HepG2 (cell line): ENCODE measurements around the gene COMMD1. TPM values are rescaled to one million over a fixed set of nuclear protein-coding genes. Genes with fewer than 3 reads are reported as not detected.

ENCODE experiments used
- FOSL2 ChIP-seq: sonication (generic); formaldehyde crosslinking; IDR thresholded peaks from 2 replicates; pipeline ENCODE4 v1.4.0; 2020; ENCODE audit warnings: missing genetic modification reagents
- GRHL1 ChIP-seq: sonication (generic); formaldehyde crosslinking; conservative IDR thresholded peaks from 2 replicates; pipeline ENCODE4 v1.8.0; 2022; ENCODE audit warnings: missing genetic modification reagents
- HOMEZ ChIP-seq: IDR thresholded peaks from 2 replicates; pipeline ENCODE4 v1.6.1; 2016; ENCODE audit warnings: low read depth
- MED8 ChIP-seq: sonication (generic); formaldehyde crosslinking; IDR thresholded peaks from 2 replicates; pipeline ENCODE4 v1.8.1; 2023; ENCODE audit warnings: mild to moderate bottlenecking, missing genetic modification reagents; ENCODE audit not compliant: insufficient replicate concordance
- MYPOP ChIP-seq: sonication (generic); formaldehyde crosslinking; IDR thresholded peaks from 2 replicates; pipeline ENCODE4 v1.8.1; 2023; ENCODE audit warnings: mild to moderate bottlenecking, moderate library complexity, missing genetic modification reagents
- NFKBIZ ChIP-seq: IDR thresholded peaks from 2 replicates; pipeline ENCODE4 v1.6.1; 2018; ENCODE audit warnings: missing genetic modification reagents, missing compliant biosample characterization
- PHF20 ChIP-seq: sonication (generic); formaldehyde crosslinking; IDR thresholded peaks from 2 replicates; pipeline ENCODE4 v1.5.0; 2020; ENCODE audit warnings: mild to moderate bottlenecking, missing genetic modification reagents
- RBAK ChIP-seq: sonication (generic); formaldehyde crosslinking; IDR thresholded peaks from 2 replicates; pipeline ENCODE4 v1.5.1; 2020; ENCODE audit warnings: mild to moderate bottlenecking, missing genetic modification reagents
- RFX3 ChIP-seq: IDR thresholded peaks from 2 replicates; pipeline ENCODE4 v1.6.1; 2016; ENCODE audit warnings: missing biosample characterization, missing genetic modification reagents
- SP1 ChIP-seq, 2 experiments: fragments of 450-650 bp in 1 of 2; sonication (generic) in 1 of 2; formaldehyde crosslinking in 1 of 2; IDR thresholded peaks; 2 replicates each; pipeline versions ENCODE4 v1.4.0 to v1.6.1; 2016 to 2020; ENCODE audit warnings: missing genetic modification reagents in 1 of 2
- ZBTB7B ChIP-seq: sonication (generic); formaldehyde crosslinking; IDR thresholded peaks from 2 replicates; pipeline ENCODE4 v1.4.0; 2020; ENCODE audit warnings: missing genetic modification reagents
- ZFY ChIP-seq: sonication (generic); formaldehyde crosslinking; IDR thresholded peaks from 2 replicates; pipeline ENCODE4 v1.4.0; 2020; ENCODE audit warnings: missing genetic modification reagents
- ZNF20 ChIP-seq: sonication (generic); formaldehyde crosslinking; IDR thresholded peaks from 2 replicates; pipeline ENCODE4 v1.4.0; 2020; ENCODE audit warnings: mild to moderate bottlenecking, moderate library complexity, missing genetic modification reagents
- ZNF230 ChIP-seq: sonication (generic); formaldehyde crosslinking; IDR thresholded peaks from 2 replicates; pipeline ENCODE4 v1.4.0; 2020; ENCODE audit warnings: mild to moderate bottlenecking, missing genetic modification reagents
- ZNF260 ChIP-seq: sonication (generic); formaldehyde crosslinking; IDR thresholded peaks from 2 replicates; pipeline ENCODE4 v1.4.0; 2020; ENCODE audit warnings: missing genetic modification reagents, low read depth, mild to moderate bottlenecking, borderline replicate concordance
- ZNF329 ChIP-seq: sonication (generic); formaldehyde crosslinking; IDR thresholded peaks from 2 replicates; pipeline ENCODE4 v1.9.0; 2021; ENCODE audit warnings: low read depth, mild to moderate bottlenecking, missing genetic modification reagents
- ZNF446 ChIP-seq: sonication (generic); formaldehyde crosslinking; IDR thresholded peaks from 2 replicates; pipeline ENCODE4 v1.5.0; 2020; ENCODE audit warnings: mild to moderate bottlenecking, missing genetic modification reagents
- ZNF605 ChIP-seq: sonication (generic); formaldehyde crosslinking; IDR thresholded peaks from 2 replicates; pipeline ENCODE4 v1.8.0; 2022; ENCODE audit warnings: mild to moderate bottlenecking, missing genetic modification reagents
- ZNF891 ChIP-seq: sonication (generic); formaldehyde crosslinking; IDR thresholded peaks from 2 replicates; pipeline ENCODE4 v1.5.0; 2020; ENCODE audit warnings: mild to moderate bottlenecking, missing genetic modification reagents
- polyA plus RNA-seq, 8 experiments: library from polyadenylated mRNA; depleted of rRNA in 3 of 8; stranded (reverse) in 7 of 8; unstranded in 1 of 8; fragments of >200 nt; fragmentation: Illumina TruSeq in 4 of 8; extraction: Trizol in 4 of 8; gene quantifications; 2 replicates each; pipeline versions ENCODE4 v1.2.1 to v1.2.3, GENCODE V29; 2011 to 2016; ENCODE audit warnings: low read depth in 4 of 8, missing spikeins in 1 of 8, mixed read lengths in 1 of 8; ENCODE audit not compliant: insufficient read depth in 1 of 8
- total RNA-seq, 5 experiments: library from RNA; depleted of rRNA; stranded (reverse); fragments of >200 nt; fragmentation: Illumina TruSeq; extraction: Trizol; gene quantifications; 2 replicates each; pipeline ENCODE4 v1.2.3, GENCODE V29; 2016; ENCODE audit warnings: low read depth in 1 of 5
- TF ChIP-seq, protein P1 (sequence below): sonication (generic); formaldehyde crosslinking; IDR thresholded peaks from 2 replicates; pipeline ENCODE4 v1.8.0; 2023; ENCODE audit warnings: mild to moderate bottlenecking, missing genetic modification reagents
- TF ChIP-seq, protein P2 (sequence below): sonication (generic); formaldehyde crosslinking; IDR thresholded peaks from 2 replicates; pipeline ENCODE4 v1.4.0; 2020; ENCODE audit warnings: mild to moderate bottlenecking, missing genetic modification reagents
- TF ChIP-seq, protein P3 (sequence below): sonication (generic); formaldehyde crosslinking; IDR thresholded peaks from 2 replicates; pipeline ENCODE4 v1.4.0; 2020; ENCODE audit warnings: mild to moderate bottlenecking, missing genetic modification reagents

The COMMD1 gene
- total and polyA plus RNA-seq, 2 of the 13 experiments (the other 11 are each of a cell fraction or from before 2014, with no cell fraction given) = 25.7 to 105 TPM

DNA sequence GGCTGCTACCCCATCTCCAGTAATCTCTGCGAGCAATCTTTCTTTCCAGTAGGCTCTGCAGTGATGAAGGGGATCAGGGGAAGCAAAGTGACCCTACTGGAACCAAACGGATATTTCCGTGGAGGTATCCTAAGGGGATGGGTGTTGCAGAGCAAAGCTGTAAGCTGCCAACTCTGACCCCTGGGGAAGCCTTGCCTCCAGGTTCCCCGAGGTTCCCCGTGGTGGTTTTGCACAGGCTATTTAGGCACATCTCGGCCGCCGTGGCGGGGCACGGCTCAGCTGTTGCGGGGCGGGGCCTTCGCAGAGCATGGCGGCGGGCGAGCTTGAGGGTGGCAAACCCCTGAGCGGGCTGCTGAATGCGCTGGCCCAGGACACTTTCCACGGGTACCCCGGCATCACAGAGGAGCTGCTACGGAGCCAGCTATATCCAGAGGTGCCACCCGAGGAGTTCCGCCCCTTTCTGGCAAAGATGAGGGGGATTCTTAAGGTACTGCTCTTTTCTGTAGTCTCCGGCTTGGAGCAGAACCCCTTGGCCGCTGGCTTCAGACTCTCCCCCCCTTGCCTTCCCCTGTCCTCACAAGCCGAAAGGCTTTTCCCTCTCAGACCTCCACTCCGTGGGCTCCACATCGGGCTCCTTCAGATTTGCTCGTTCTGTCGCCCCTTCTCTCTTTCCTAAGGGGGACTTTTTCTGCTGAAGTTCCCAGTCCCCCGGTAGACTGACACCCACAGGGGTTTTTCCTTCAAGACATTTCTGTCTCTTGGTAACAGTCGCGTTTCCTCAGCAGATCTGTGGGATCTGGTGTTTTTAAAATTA lies at the start of gene COMMD1 (continued):
- TF ChIP-seq PHF20 = peak; percentile 95
- peak; percentile 40 for TF ChIP-seq FOSL2 (CRISPR knock-in tag)
- TF ChIP-seq, protein P1, sequence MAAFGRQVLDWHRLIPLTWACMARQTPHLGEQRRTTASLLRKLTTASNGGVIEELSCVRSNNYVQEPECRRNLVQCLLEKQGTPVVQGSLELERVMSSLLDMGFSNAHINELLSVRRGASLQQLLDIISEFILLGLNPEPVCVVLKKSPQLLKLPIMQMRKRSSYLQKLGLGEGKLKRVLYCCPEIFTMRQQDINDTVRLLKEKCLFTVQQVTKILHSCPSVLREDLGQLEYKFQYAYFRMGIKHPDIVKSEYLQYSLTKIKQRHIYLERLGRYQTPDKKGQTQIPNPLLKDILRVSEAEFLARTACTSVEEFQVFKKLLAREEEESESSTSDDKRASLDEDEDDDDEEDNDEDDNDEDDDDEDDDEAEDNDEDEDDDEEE (CRISPR knock-in tag) = peak; percentile 97
- peak; percentile 58; the same call in 1 of the 2 replicates for TF ChIP-seq ZBTB7B
- peak; percentile 57; the same call in 1 of the 2 replicates for TF ChIP-seq MYPOP (CRISPR knock-in tag)
- TF ChIP-seq GRHL1 (CRISPR knock-in tag) = no peak
- no peak for TF ChIP-seq SP1 (IDR thresholded peaks at IDR 0.05)
- peak; percentile 98 for TF ChIP-seq SP1 (CRISPR knock-in tag; IDR thresholded peaks at IDR 0.05)
- TF ChIP-seq ZNF260 = no peak
- TF ChIP-seq, protein P2, sequence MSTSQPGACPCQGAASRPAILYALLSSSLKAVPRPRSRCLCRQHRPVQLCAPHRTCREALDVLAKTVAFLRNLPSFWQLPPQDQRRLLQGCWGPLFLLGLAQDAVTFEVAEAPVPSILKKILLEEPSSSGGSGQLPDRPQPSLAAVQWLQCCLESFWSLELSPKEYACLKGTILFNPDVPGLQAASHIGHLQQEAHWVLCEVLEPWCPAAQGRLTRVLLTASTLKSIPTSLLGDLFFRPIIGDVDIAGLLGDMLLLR (CRISPR knock-in tag) = peak; percentile 62; the same call in 1 of the 2 replicates
- no peak for TF ChIP-seq RBAK
- peak; percentile 68 for TF ChIP-seq HOMEZ (CRISPR knock-in tag)
- no peak for TF ChIP-seq RFX3
- no peak for TF ChIP-seq ZNF329 (CRISPR knock-in tag)
- TF ChIP-seq, protein P3, sequence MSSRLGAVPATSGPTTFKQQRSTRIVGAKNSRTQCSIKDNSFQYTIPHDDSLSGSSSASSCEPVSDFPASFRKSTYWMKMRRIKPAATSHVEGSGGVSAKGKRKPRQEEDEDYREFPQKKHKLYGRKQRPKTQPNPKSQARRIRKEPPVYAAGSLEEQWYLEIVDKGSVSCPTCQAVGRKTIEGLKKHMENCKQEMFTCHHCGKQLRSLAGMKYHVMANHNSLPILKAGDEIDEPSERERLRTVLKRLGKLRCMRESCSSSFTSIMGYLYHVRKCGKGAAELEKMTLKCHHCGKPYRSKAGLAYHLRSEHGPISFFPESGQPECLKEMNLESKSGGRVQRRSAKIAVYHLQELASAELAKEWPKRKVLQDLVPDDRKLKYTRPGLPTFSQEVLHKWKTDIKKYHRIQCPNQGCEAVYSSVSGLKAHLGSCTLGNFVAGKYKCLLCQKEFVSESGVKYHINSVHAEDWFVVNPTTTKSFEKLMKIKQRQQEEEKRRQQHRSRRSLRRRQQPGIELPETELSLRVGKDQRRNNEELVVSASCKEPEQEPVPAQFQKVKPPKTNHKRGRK (CRISPR knock-in tag) = no peak
- TF ChIP-seq ZNF446 = peak; percentile 97
- TF ChIP-seq NFKBIZ (CRISPR knock-in tag) = peak; percentile 67; the same call in 1 of the 2 replicates
- TF ChIP-seq ZNF20 (CRISPR knock-in tag) = no peak
- peak; percentile 74 for TF ChIP-seq ZFY (CRISPR knock-in tag)
- peak; percentile 97 for TF ChIP-seq ZNF605 (CRISPR knock-in tag)
- peak; percentile 87; the same call in 1 of the 2 replicates for TF ChIP-seq ZNF230 (CRISPR knock-in tag)
- TF ChIP-seq ZNF891 = peak; percentile 92
- TF ChIP-seq MED8 = peak; percentile 95
